SU-DHL-6 (cell line): ENCODE data around the gene COX19.
"Not testable (repeated sequence)": the region's sequence is repeated elsewhere in the genome, so short reads cannot be mapped to it uniquely, and the experiment has no call there.

ENCODE experiments used
- H2AFZ ChIP-seq: fragments of 200-600 bp; sonication (generic); 2 replicates; pipeline ENCODE4 v1.6.1; 2014; ENCODE audit warnings: low read depth, mild to moderate bottlenecking, moderate library complexity, mixed read lengths, antibody characterized with exemption, low read length; ENCODE audit not compliant: severe bottlenecking
- H3F3A ChIP-seq: fragments of 200-600 bp; shearing (Covaris generic); 2 replicates; pipeline ENCODE4 v1.6.0; 2016; ENCODE audit warnings: antibody characterized with exemption, mild to moderate bottlenecking; ENCODE audit not compliant: insufficient read depth
- H3K27ac ChIP-seq: fragments of 200-600 bp; sonication (generic); 2 replicates; pipeline ENCODE4 v1.5.1; 2016; ENCODE audit warnings: low read depth, mild to moderate bottlenecking, low read length, moderate library complexity, mixed read lengths
- H3K27me3 ChIP-seq: fragments of 200-600 bp; sonication (generic), shearing (Covaris generic); 2 replicates; pipeline ENCODE4 v1.6.0; 2014; ENCODE audit warnings: mild to moderate bottlenecking, low read length
- H3K36me3 ChIP-seq: fragments of 200-600 bp; sonication (generic); 2 replicates; pipeline ENCODE4 v1.6.1; 2014; ENCODE audit warnings: mild to moderate bottlenecking, low read length, mixed read lengths
- H3K4me2 ChIP-seq: fragments of 300-600, 200-600 bp; shearing (Covaris generic), sonication (generic); 2 replicates; pipeline ENCODE4 v1.6.0; 2014; ENCODE audit warnings: low read length, low read depth, mild to moderate bottlenecking; ENCODE audit not compliant: poor library complexity, severe bottlenecking
- H3K4me3 ChIP-seq: fragments of 200-600 bp; sonication (generic); 2 replicates; pipeline ENCODE4 v1.5.1; 2014; ENCODE audit warnings: antibody characterized with exemption, low read length, mild to moderate bottlenecking, mixed read lengths; ENCODE audit not compliant: insufficient read depth, poor library complexity, severe bottlenecking
- H3K79me2 ChIP-seq: fragments of 200-600 bp; sonication (generic); 2 replicates; pipeline ENCODE4 v1.6.1; 2014; ENCODE audit warnings: mild to moderate bottlenecking, low read length, moderate library complexity; ENCODE audit not compliant: insufficient read depth
- H3K9ac ChIP-seq: fragments of 200-600 bp; sonication (generic); 2 replicates; pipeline ENCODE4 v1.7.0; 2014; ENCODE audit warnings: mild to moderate bottlenecking, low read length
- H3K9me2 ChIP-seq: fragments of 200-600 bp; sonication (generic); replicated peaks from 2 replicates; pipeline ENCODE4 v1.6.1; 2014; ENCODE audit warnings: low read length; ENCODE audit not compliant: insufficient read depth
- H3K9me3 ChIP-seq: fragments of 200-600 bp; sonication (generic); 2 replicates; pipeline ENCODE4 v1.6.1; 2014; ENCODE audit warnings: low read length, mixed read lengths; ENCODE audit not compliant: insufficient read depth
- H4K20me1 ChIP-seq: fragments of 200-600 bp; sonication (generic); 2 replicates; pipeline ENCODE4 v1.6.1; 2014; ENCODE audit warnings: low read depth, mild to moderate bottlenecking, antibody characterized with exemption, low read length, moderate library complexity, mixed read lengths
- CTCF ChIP-seq: fragments of 200-600 bp; sonication (generic); IDR thresholded peaks from one replicate; pipeline ENCODE4 v1.5.1; 2017; ENCODE audit warnings: antibody characterized with exemption, mild to moderate bottlenecking, low read length, moderate library complexity; ENCODE audit not compliant: insufficient read depth, poor library complexity, severe bottlenecking
- EZH2phosphoT487 ChIP-seq: fragments of 200-600 bp; sonication (generic), shearing (Covaris generic); conservative IDR thresholded peaks from 2 replicates; pipeline ENCODE4 v1.6.1; 2018; ENCODE audit warnings: mild to moderate bottlenecking, antibody characterized with exemption, low read length, moderate library complexity, mixed read lengths

The COX19 gene

GRCh38 chr7:1005303-1005702, 30.0 kb upstream of the COX19 start:
- peaks cover 7% of the 10 kb centered on the region for H3F3A ChIP-seq
- TF ChIP-seq EZH2phosphoT487 (no peak), CTCF (no peak)

GRCh38 chr7:1004018-1004852, 28.9 kb upstream of the COX19 start:
- Histone ChIP-seq H3K4me3 (no peak overlapping the region), H3K27ac (peak overlapping the region; percentile 79), H3K36me3 (no peaks in the 10 kb centered on the region), H3K4me2 (peak overlapping the region; percentile 37), H3F3A (peaks cover 16% of the 10 kb centered on the region), H3K79me2 (no peaks in the 10 kb centered on the region), H3K9me2 (no peaks in the 10 kb centered on the region), H2AFZ (no peak overlapping the region), H3K9ac (peak overlapping the region; percentile 41; the same call in 1 of the 2 replicates), H3K9me3 (no peaks in the 10 kb centered on the region), H3K27me3 (no peaks in the 10 kb centered on the region), H4K20me1 (no peaks in the 10 kb centered on the region)
- TF ChIP-seq EZH2phosphoT487 (no peak), CTCF (no peak)

More at GRCh38 chr7:1005303-1005702, 30.0 kb upstream of the COX19 start:
- Histone ChIP-seq H3K9me2 (no peaks in the 10 kb centered on the region), H3K4me2 (no peak overlapping the region), H3K36me3 (no peaks in the 10 kb centered on the region), H4K20me1 (no peaks in the 10 kb centered on the region), H3K79me2 (no peaks in the 10 kb centered on the region), H3K9me3 (no peaks in the 10 kb centered on the region), H2AFZ (no peak overlapping the region), H3K9ac (no peak overlapping the region), H3K4me3 (no peak overlapping the region), H3K27me3 (no peaks in the 10 kb centered on the region), H3K27ac (no peak overlapping the region)

GRCh38 chr7:1002445-1002844, 27.1 kb upstream of the COX19 start:
- not testable (repeated sequence) for H3K9ac ChIP-seq, H2AFZ ChIP-seq, H4K20me1 ChIP-seq, H3K36me3 ChIP-seq, H3K79me2 ChIP-seq, H3K4me3 ChIP-seq, H3K9me2 ChIP-seq, H3K27me3 ChIP-seq, H3K9me3 ChIP-seq
- H3K4me2 ChIP-seq: peak overlapping the region; percentile 6
- peak overlapping the region; percentile 18; the same call in 1 of the 2 replicates for H3K27ac ChIP-seq
- peaks cover 23% of the 10 kb centered on the region for H3F3A ChIP-seq

GRCh38 chr7:1002026-1002425, 26.7 kb upstream of the COX19 start:
- H2AFZ ChIP-seq, H3K9me2 ChIP-seq, H4K20me1 ChIP-seq, H3K36me3 ChIP-seq, H3K27me3 ChIP-seq, H3K9ac ChIP-seq, H3K79me2 ChIP-seq, H3K4me3 ChIP-seq, H3K9me3 ChIP-seq: not testable (repeated sequence)
- H3K4me2 ChIP-seq: peak overlapping the region; percentile 6
- peak overlapping the region; percentile 18; the same call in 1 of the 2 replicates for H3K27ac ChIP-seq
- peaks cover 23% of the 10 kb centered on the region for H3F3A ChIP-seq

- Histone ChIP-seq H3F3A (peaks cover 23% of the 10 kb centered on the region), H3K27ac (peak overlapping the region; percentile 91), H3K9ac (peak overlapping the region; percentile 41; the same call in 1 of the 2 replicates), H3K4me2 (peak overlapping the region; percentile 46)
- not testable (repeated sequence) for H2AFZ ChIP-seq, H3K79me2 ChIP-seq, H4K20me1 ChIP-seq, H3K27me3 ChIP-seq, H3K9me3 ChIP-seq, H3K9me2 ChIP-seq, H3K4me3 ChIP-seq, H3K36me3 ChIP-seq
Measured at GRCh38 chr7:1001069-1001770, 25.9 kb upstream of the COX19 start.
